ENCODE measurements around the gene SLC25A34. TPM values are rescaled to one million over a fixed set of nuclear protein-coding genes. Genes with fewer than 3 reads are reported as not detected.

Gene SLC25A34
- total RNA-seq, 1 experiment from 2014 or later = 0.59 TPM

- intact Hi-C loops (cut with micrococcal nuclease) = no loop called here
- Histone ChIP-seq H3K36me3 (ENCODE audit: control insufficient read depth in 1 of 2, insufficient read depth in 2 of 2, low read length in 2 of 2) (no peaks in the 10 kb centered on the region), H3K9me3 (ENCODE audit: control insufficient read depth in 1 of 2, insufficient read depth in 1 of 2, low read depth in 1 of 2, low read length in 2 of 2) (no peaks in the 10 kb centered on the region), H3K27me3 (ENCODE audit: insufficient read depth, low read length) (no peaks in the 10 kb centered on the region), H3K79me2 (ENCODE audit: insufficient read depth, low read length) (no peaks in the 10 kb centered on the region), H3K27ac (ENCODE audit: low read depth, low read length) (no peak overlapping the region), H3K4me2 (ENCODE audit: low read length) (no peak overlapping the region), H4K20me1 (ENCODE audit: insufficient read depth) (no peaks in the 10 kb centered on the region), H3K9me2 (ENCODE audit: insufficient read depth) (no peaks in the 10 kb centered on the region), H2AFZ (ENCODE audit: low read depth, low read length, poor library complexity, severe bottlenecking) (no peak overlapping the region), H3K4me3 (replicated peaks in 1 of 2; ENCODE audit: low read depth in 1 of 2, low read length in 2 of 2) (no peak overlapping the region), H3K4me1 (ENCODE audit: control insufficient read depth in 1 of 2, insufficient read depth in 2 of 2, low read length in 2 of 2) (peaks cover 8 to 22% of the 10 kb centered on the region in 2 experiments; a peak in 3 of 4 replicates), H3K9ac (ENCODE audit: low read length) (no peak overlapping the region)
- POLR2A ChIA-PET = interaction anchor here (0.7 kb wide), 1 partner anchor 313 kb away, joined by 3 read pairs; no protein-coding TSS in a partner anchor
- no peak for TF ChIP-seq CTCF (IDR thresholded peaks at IDR 0.05 in 2 of 3, conservative IDR thresholded peaks at IDR 0.05 in 1 of 3; ENCODE audit: borderline replicate concordance in 1 of 3, insufficient read depth in 1 of 3, low read depth in 2 of 3, low read length in 2 of 3)
- TF ChIP-seq EGR1 (IDR thresholded peaks at IDR 0.05; ENCODE audit: low read depth) = no peak
- TF ChIP-seq ELF1 (IDR thresholded peaks at IDR 0.05; ENCODE audit: borderline replicate concordance, low read depth) = no peak
- TF ChIP-seq RAD21 (IDR thresholded peaks at IDR 0.05; ENCODE audit: low read depth) = no peak
- TF ChIP-seq POLR2A (IDR thresholded peaks at IDR 0.05; ENCODE audit: borderline replicate concordance, extremely low read depth, insufficient read depth, insufficient read length) = no peak
- no peak for TF ChIP-seq ATF3 (IDR thresholded peaks at IDR 0.05)
- no peak for TF ChIP-seq CEBPB (IDR thresholded peaks at IDR 0.05; ENCODE audit: low read depth)
- TF ChIP-seq SIN3A (IDR thresholded peaks at IDR 0.05; ENCODE audit: low read depth) = no peak
- TF ChIP-seq ZNF274 (IDR thresholded peaks at IDR 0.05; ENCODE audit: low read depth, low read length) = no peak
- TF ChIP-seq EZH2phosphoT487 (IDR thresholded peaks at IDR 0.05; ENCODE audit: borderline replicate concordance) = no peak
- TF ChIP-seq MAX (IDR thresholded peaks at IDR 0.05) = no peak
- TF ChIP-seq EZH2 (IDR thresholded peaks at IDR 0.05) = no peak
- TF ChIP-seq FOSL1 (IDR thresholded peaks at IDR 0.05; ENCODE audit: low read depth) = no peak
- no peak for TF ChIP-seq ZBTB33 (IDR thresholded peaks at IDR 0.05; ENCODE audit: extremely low read depth, insufficient replicate concordance, low read length)
- TF ChIP-seq CBX3 (IDR thresholded peaks at IDR 0.05; ENCODE audit: low read depth) = no peak
- TF ChIP-seq POLR2AphosphoS5 (IDR thresholded peaks at IDR 0.05; ENCODE audit: low read depth, low read length) = no peak
- no peak for TF ChIP-seq TCF7L2 (IDR thresholded peaks at IDR 0.05; ENCODE audit: borderline replicate concordance, extremely low read depth, insufficient read depth, insufficient read length)
- TF ChIP-seq ZFX (IDR thresholded peaks at IDR 0.05) = no peak
- RAD21 ChIA-PET (ENCODE audit: low non-redundant PET in 1 of 2, low total read pairs in 2 of 2, uncharacterized antibody in 2 of 2, unreplicated experiment in 2 of 2) = no interaction called here
- DNase-seq (ENCODE audit: low read depth, low spot score) (no peak), ATAC-seq (peak; percentile 65)
- BruUV-seq (replicated peaks) = no TSS peak
- CTCF ChIA-PET = interaction anchor here (0.9 kb wide), 1 partner anchor 29 kb away, joined by 3 read pairs; no protein-coding TSS in a partner anchor
Observed at GRCh38 chr1:15762546-15762945, 26.5 kb downstream of the SLC25A34 start.

Measured in HCT116 (cell line).